ENCODE measurements around the gene ANKRD44. TPM values are rescaled to one million over a fixed set of nuclear protein-coding genes. Genes with fewer than 3 reads are reported as not detected.
A peak's percentile ranks its signal among the peaks of the same experiment; 100 is the strongest.

Gene ANKRD44
- total RNA-seq, 1 experiment from 2014 or later: 0.68 TPM

DNA sequence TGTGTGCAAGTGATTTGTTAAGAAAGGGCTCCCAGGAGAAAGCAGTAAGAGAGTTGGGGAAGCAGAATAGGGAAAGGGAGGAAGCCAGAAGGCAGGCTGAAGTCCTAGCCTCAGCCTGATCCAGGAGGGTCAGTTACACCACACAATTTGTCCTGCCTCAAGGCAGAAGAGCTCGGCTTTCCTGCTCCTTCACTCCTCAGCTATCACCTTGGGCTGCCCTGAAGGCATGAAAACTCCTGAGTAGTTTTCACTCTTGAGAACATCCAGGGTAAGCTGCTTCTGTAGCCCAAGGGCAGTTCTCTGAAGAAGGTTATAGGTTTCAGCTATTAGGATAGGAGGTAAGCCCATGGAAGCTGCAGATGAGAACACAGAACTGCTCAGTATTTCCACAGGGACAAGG lies 47.4 kb upstream of the ANKRD44 start (continued):
- TF ChIP-seq, protein P1, sequence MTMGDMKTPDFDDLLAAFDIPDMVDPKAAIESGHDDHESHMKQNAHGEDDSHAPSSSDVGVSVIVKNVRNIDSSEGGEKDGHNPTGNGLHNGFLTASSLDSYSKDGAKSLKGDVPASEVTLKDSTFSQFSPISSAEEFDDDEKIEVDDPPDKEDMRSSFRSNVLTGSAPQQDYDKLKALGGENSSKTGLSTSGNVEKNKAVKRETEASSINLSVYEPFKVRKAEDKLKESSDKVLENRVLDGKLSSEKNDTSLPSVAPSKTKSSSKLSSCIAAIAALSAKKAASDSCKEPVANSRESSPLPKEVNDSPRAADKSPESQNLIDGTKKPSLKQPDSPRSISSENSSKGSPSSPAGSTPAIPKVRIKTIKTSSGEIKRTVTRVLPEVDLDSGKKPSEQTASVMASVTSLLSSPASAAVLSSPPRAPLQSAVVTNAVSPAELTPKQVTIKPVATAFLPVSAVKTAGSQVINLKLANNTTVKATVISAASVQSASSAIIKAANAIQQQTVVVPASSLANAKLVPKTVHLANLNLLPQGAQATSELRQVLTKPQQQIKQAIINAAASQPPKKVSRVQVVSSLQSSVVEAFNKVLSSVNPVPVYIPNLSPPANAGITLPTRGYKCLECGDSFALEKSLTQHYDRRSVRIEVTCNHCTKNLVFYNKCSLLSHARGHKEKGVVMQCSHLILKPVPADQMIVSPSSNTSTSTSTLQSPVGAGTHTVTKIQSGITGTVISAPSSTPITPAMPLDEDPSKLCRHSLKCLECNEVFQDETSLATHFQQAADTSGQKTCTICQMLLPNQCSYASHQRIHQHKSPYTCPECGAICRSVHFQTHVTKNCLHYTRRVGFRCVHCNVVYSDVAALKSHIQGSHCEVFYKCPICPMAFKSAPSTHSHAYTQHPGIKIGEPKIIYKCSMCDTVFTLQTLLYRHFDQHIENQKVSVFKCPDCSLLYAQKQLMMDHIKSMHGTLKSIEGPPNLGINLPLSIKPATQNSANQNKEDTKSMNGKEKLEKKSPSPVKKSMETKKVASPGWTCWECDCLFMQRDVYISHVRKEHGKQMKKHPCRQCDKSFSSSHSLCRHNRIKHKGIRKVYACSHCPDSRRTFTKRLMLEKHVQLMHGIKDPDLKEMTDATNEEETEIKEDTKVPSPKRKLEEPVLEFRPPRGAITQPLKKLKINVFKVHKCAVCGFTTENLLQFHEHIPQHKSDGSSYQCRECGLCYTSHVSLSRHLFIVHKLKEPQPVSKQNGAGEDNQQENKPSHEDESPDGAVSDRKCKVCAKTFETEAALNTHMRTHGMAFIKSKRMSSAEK (CRISPR knock-in tag; IDR thresholded peaks at IDR 0.05; ENCODE audit: borderline replicate concordance): no peak
- no peak for TF ChIP-seq ESRRA (CRISPR knock-in tag; IDR thresholded peaks at IDR 0.05; ENCODE audit: borderline replicate concordance)
- no peak for TF ChIP-seq CREM (CRISPR knock-in tag; IDR thresholded peaks at IDR 0.05)

DNA sequence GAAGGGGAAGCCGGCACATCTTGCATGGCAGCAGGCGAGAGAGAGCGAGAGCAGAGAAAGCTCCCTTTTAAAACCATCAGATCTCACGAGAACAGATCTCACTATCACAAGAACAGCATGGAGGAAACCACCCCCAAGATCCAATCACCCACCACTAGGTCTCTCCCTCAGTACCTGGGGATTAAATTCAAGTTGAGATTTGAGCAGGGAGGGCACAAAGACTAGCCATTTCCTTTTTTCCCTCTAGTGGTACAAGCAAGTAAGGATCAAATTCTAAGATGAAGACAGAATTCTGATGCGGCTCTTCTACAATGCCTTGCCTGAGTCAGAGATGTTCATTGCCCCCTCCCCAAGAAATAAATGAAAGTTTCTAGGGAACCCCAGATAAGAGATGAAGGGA lies 45.6 kb upstream of the ANKRD44 start:
- ATAC-seq (peak; percentile 89), DNase-seq (ENCODE audit: low spot score) (no peak)
- TF ChIP-seq ELF4 (CRISPR knock-in tag; IDR thresholded peaks at IDR 0.05; ENCODE audit: low read depth): no peak
- no peak for TF ChIP-seq RORB (CRISPR knock-in tag; IDR thresholded peaks at IDR 0.05)
- TF ChIP-seq GRHL2 (CRISPR knock-in tag; IDR thresholded peaks at IDR 0.05; ENCODE audit: insufficient replicate concordance, severe bottlenecking): no peak
- no peak for TF ChIP-seq MYBL2 (CRISPR knock-in tag; IDR thresholded peaks at IDR 0.05)
- TF ChIP-seq ZNF121 (CRISPR knock-in tag; IDR thresholded peaks at IDR 0.05): no peak
- no peak for TF ChIP-seq SMAD4 (CRISPR knock-in tag; IDR thresholded peaks at IDR 0.05)
- no peak for TF ChIP-seq NFATC4 (CRISPR knock-in tag; IDR thresholded peaks at IDR 0.05)
- TF ChIP-seq, protein P2, sequence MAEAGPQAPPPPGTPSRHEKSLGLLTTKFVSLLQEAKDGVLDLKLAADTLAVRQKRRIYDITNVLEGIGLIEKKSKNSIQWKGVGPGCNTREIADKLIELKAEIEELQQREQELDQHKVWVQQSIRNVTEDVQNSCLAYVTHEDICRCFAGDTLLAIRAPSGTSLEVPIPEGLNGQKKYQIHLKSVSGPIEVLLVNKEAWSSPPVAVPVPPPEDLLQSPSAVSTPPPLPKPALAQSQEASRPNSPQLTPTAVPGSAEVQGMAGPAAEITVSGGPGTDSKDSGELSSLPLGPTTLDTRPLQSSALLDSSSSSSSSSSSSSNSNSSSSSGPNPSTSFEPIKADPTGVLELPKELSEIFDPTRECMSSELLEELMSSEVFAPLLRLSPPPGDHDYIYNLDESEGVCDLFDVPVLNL (CRISPR knock-in tag; IDR thresholded peaks at IDR 0.05; ENCODE audit: borderline replicate concordance, low read depth): no peak
- no peak for TF ChIP-seq NR1H2 (CRISPR knock-in tag; IDR thresholded peaks at IDR 0.05)
- TF ChIP-seq CREB1 (CRISPR knock-in tag; IDR thresholded peaks at IDR 0.05): no peak
- TF ChIP-seq, protein P1 (CRISPR knock-in tag; IDR thresholded peaks at IDR 0.05; ENCODE audit: borderline replicate concordance): no peak
- TF ChIP-seq, protein P3, sequence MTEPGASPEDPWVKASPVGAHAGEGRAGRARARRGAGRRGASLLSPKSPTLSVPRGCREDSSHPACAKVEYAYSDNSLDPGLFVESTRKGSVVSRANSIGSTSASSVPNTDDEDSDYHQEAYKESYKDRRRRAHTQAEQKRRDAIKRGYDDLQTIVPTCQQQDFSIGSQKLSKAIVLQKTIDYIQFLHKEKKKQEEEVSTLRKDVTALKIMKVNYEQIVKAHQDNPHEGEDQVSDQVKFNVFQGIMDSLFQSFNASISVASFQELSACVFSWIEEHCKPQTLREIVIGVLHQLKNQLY (CRISPR knock-in tag; IDR thresholded peaks at IDR 0.05): no peak
- TF ChIP-seq, protein P4, sequence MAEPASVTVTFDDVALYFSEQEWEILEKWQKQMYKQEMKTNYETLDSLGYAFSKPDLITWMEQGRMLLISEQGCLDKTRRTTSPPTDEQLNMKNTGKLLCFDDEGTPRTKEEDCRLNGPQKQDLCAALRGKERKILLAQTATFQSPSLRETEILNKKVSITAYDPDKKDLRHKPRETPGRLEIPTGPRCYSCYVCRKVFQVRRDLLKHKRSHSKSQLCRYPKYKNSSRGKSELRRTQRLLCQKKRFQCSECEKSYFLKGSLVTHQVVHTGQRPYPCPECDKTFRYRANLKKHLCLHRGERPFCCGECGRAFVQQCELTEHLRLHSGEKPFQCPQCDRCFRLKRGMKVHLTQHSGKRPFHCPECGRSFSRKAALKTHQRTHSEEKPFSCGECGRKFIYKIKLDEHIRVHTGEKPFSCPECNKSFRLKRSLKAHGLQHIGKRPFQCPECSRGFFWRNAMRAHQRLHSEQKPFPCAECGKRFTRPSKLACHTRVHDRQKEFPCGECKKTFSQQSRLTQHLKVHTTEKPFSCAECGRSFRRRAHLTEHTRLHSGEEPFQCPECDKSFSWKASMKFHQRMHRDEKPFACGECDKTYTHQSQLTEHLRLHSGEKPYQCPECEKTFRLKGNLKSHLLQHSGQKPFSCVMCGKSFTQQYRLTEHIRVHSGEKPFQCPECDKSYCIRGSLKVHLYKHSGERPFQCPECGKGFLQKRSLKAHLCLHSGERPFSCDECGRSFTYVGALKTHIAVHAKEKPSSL (CRISPR knock-in tag; conservative IDR thresholded peaks at IDR 0.05): no peak
- TF ChIP-seq, protein P5, sequence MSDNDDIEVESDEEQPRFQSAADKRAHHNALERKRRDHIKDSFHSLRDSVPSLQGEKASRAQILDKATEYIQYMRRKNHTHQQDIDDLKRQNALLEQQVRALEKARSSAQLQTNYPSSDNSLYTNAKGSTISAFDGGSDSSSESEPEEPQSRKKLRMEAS (CRISPR knock-in tag; IDR thresholded peaks at IDR 0.05): no peak
- H3K9me3 Mint-ChIP-seq: no peaks in the 10 kb centered on the region
- ChIA-PET POLR2A (no interaction called here), CTCF (interaction anchor here (1.2 kb wide), 1 partner anchor 46 kb away, joined by 3 read pairs; no protein-coding TSS in a partner anchor)
- H3K36me3 Mint-ChIP-seq: no peaks in the 10 kb centered on the region
- peaks cover 96% of the 10 kb centered on the region for H3K27me3 Mint-ChIP-seq (ENCODE audit: low read depth)
- no peak overlapping the region for H3K27ac Mint-ChIP-seq
- H3K4me1 Mint-ChIP-seq: peaks cover 5% of the 10 kb centered on the region; the same call in 1 of the 2 replicates
- no peak overlapping the region for H3K4me3 Mint-ChIP-seq
